CD14-positive monocyte (primary cell): Measurements from ENCODE around the gene PALM. TPM values are rescaled to one million over a fixed set of nuclear protein-coding genes. Genes with fewer than 3 reads are reported as not detected.

Experiments used
- DNase-seq, 3 donors: peaks; one replicate each; pipeline ENCODE4 v3.0.0-alpha.2; 2011 to 2022
- H2AFZ ChIP-seq: 2 replicates; pipeline ENCODE4 v1.6.0; 2012; ENCODE audit warnings: mild to moderate bottlenecking, low read depth, low read length, inconsistent platforms; ENCODE audit not compliant: insufficient read depth, poor library complexity, severe bottlenecking
- H3K27ac ChIP-seq, 2 donors: 1 replicate in 1 of 2; 2 replicates in 1 of 2; pipeline ENCODE4 v1.5.1; 2012 to 2013; ENCODE audit warnings: low read length in 2 of 2, control low read depth in 1 of 2, inconsistent platforms in 1 of 2, low read depth in 1 of 2, mild to moderate bottlenecking in 1 of 2
- H3K27me3 ChIP-seq, 2 donors: one replicate each; pipeline versions ENCODE4 v1.6.0 to v1.6.1; 2011 to 2013; ENCODE audit warnings: low read length in 2 of 2; ENCODE audit not compliant: control insufficient read depth in 2 of 2, insufficient read depth in 2 of 2
- H3K36me3 ChIP-seq, 2 donors: replicated peaks in 1 of 2; 1 replicate in 1 of 2; 2 replicates in 1 of 2; pipeline versions ENCODE4 v1.5.1 to v1.6.1; 2012 to 2013; ENCODE audit warnings: low read length in 2 of 2, control low read depth in 1 of 2, inconsistent platforms in 1 of 2, mild to moderate bottlenecking in 1 of 2; ENCODE audit not compliant: insufficient read depth in 2 of 2, control insufficient read depth in 1 of 2
- H3K4me1 ChIP-seq, 2 donors: 1 replicate in 1 of 2; 2 replicates in 1 of 2; pipeline versions ENCODE4 v1.5.1 to v1.6.1; 2012 to 2013; ENCODE audit warnings: low read length in 2 of 2, control low read depth in 1 of 2, inconsistent platforms in 1 of 2, mild to moderate bottlenecking in 1 of 2, moderate library complexity in 1 of 2; ENCODE audit not compliant: insufficient read depth in 2 of 2, control insufficient read depth in 1 of 2
- H3K4me2 ChIP-seq: replicated peaks from 2 replicates; pipeline ENCODE3; 2012; ENCODE audit warnings: low read length, moderate library complexity, mild to moderate bottlenecking; ENCODE audit not compliant: poor library complexity, severe bottlenecking; ENCODE audit errors: extremely low read depth
- H3K4me3 ChIP-seq, 3 experiments: fragments of 200-600 bp in 1 of 3; sonication (generic) in 1 of 3; replicated peaks in 1 of 3; 1 replicate in 2 of 3; 2 replicates in 1 of 3; pipeline ENCODE4 v1.5.1; 2011 to 2013; ENCODE audit warnings: low read length in 3 of 3, mild to moderate bottlenecking in 3 of 3, control low read depth in 2 of 3, low read depth in 2 of 3, inconsistent platforms in 1 of 3, moderate library complexity in 1 of 3
- H3K79me2 ChIP-seq: 2 replicates; pipeline ENCODE4 v1.6.0; 2012; ENCODE audit warnings: mild to moderate bottlenecking, control low read depth, inconsistent platforms, low read length, moderate library complexity; ENCODE audit not compliant: insufficient read depth
- H3K9ac ChIP-seq: 2 replicates; pipeline ENCODE4 v1.6.0; 2017; ENCODE audit warnings: low read length, mild to moderate bottlenecking; ENCODE audit not compliant: insufficient read depth, poor library complexity, severe bottlenecking
- H3K9me3 ChIP-seq, 2 donors: replicated peaks in 1 of 2; 1 replicate in 1 of 2; 2 replicates in 1 of 2; pipeline versions ENCODE4 v1.5.1 to v1.6.1; 2012 to 2013; ENCODE audit warnings: low read length in 2 of 2, control low read depth in 1 of 2; ENCODE audit not compliant: control insufficient read depth in 1 of 2, insufficient read depth in 1 of 2
- H4K20me1 ChIP-seq: 2 replicates; pipeline ENCODE4 v1.6.0; 2012; ENCODE audit warnings: mild to moderate bottlenecking, low read length, control low read depth, moderate library complexity; ENCODE audit not compliant: insufficient read depth
- H3K27ac Mint-ChIP-seq, 7 donors: one replicate each; pipeline ENCODE4 v1.8.0; 2020; ENCODE audit warnings: mild to moderate bottlenecking in 7 of 7, mixed read lengths in 7 of 7, moderate library complexity in 6 of 7, inconsistent platforms in 2 of 7
- H3K27me3 Mint-ChIP-seq, 3 donors: one replicate each; pipeline ENCODE4 v1.8.0; 2021 to 2022; ENCODE audit warnings: low read depth in 3 of 3, mild to moderate bottlenecking in 3 of 3, mixed read lengths in 3 of 3, moderate library complexity in 3 of 3, inconsistent platforms in 1 of 3
- H3K36me3 Mint-ChIP-seq, 2 donors: one replicate each; pipeline ENCODE4 v1.8.0; 2020; ENCODE audit warnings: mixed read lengths in 2 of 2, inconsistent platforms in 1 of 2, mild to moderate bottlenecking in 1 of 2
- H3K4me1 Mint-ChIP-seq: one replicate; pipeline ENCODE4 v1.8.0; 2020; ENCODE audit warnings: mild to moderate bottlenecking, mixed read lengths
- H3K4me3 Mint-ChIP-seq, 2 donors: one replicate each; pipeline ENCODE4 v1.8.0; 2020; ENCODE audit warnings: mild to moderate bottlenecking in 2 of 2, mixed read lengths in 2 of 2, moderate library complexity in 1 of 2
- H3K9me3 Mint-ChIP-seq, 7 donors: one replicate each; pipeline ENCODE4 v1.8.0; 2020 to 2022; ENCODE audit warnings: mixed read lengths in 7 of 7, mild to moderate bottlenecking in 6 of 7, moderate library complexity in 6 of 7, inconsistent platforms in 2 of 7
- WGBS: methylation state at CpG from one replicate; pipeline ENCODE4 v1.1.5; 2013; ENCODE audit warnings: missing lambda C conversion rate; ENCODE audit not compliant: insufficient coverage; 5-methylcytosine and 5-hydroxymethylcytosine counted together
- intact Hi-C, 2 donors: fragments of 100-400 bp; cut with micrococcal nuclease; formaldehyde crosslinking; loops; one replicate each; pipeline versions ENCODE4 v1.15.0 to v1.15.1; 2023
- polyA plus RNA-seq, 3 donors: library from polyadenylated mRNA; depleted of rRNA in 1 of 3; unstranded in 2 of 3; stranded (reverse) in 1 of 3; fragments of 300-500 nt in 2 of 3; fragments of >200 nt in 1 of 3; fragmentation: Illumina TruSeq in 2 of 3; gene quantifications; 1 replicate in 2 of 3; 2 replicates in 1 of 3; pipeline ENCODE4 v1.2.3, GENCODE V29; 2012 to 2021
- TF ChIP-seq, protein P1 (sequence below): fragments of 200-600 bp; IDR thresholded peaks from one replicate; pipeline ENCODE4 v1.8.0; 2022; ENCODE audit warnings: antibody characterized with exemption, mild to moderate bottlenecking

PALM gene
- polyA plus RNA-seq, 3 donors: 0.23 TPM; not detected in 2

DNA sequence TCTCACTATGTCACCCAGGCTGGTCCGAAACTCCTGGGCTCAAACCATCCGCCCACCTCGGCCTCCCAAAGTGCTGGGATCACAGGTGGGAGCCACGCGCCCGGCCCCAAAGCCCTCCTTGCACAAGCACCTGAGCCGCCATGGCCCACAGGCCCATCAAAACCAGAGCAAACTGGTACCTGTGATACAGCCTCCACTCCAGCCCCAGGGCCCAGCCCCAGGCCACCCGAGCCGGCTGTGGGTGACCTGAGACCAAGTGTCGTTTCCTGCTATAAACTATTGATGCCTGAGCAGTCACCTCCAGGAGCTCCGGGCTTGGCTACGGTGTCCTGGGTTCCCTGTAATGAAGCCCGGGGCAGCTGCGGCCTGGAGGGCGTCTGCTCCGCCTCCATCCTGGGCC, 78.8 kb downstream of the PALM start:
- Mint-ChIP-seq H3K36me3 (peaks cover 0 to 2% of the 10 kb centered on the region in 2 donors), H3K4me1 (peaks cover 14% of the 10 kb centered on the region), H3K4me3 (no peak overlapping the region), H3K9me3 (peaks cover 0 to 3% (median 0%) of the 10 kb centered on the region in 7 donors), H3K27ac (no peak overlapping the region), H3K27me3 (peaks cover 8 to 11% (median 10%) of the 10 kb centered on the region in 3 donors)
- Histone ChIP-seq H2AFZ (no peak overlapping the region), H3K4me1 (peaks cover 14 to 15% of the 10 kb centered on the region in 2 donors), H3K27me3 (no peaks in the 10 kb centered on the region), H3K27ac (no peak overlapping the region), H4K20me1 (no peaks in the 10 kb centered on the region), H3K4me2 (no peak overlapping the region), H3K9ac (no peak overlapping the region), H3K79me2 (no peaks in the 10 kb centered on the region), H3K4me3 (no peak overlapping the region), H3K36me3 (no peaks in the 10 kb centered on the region), H3K9me3 (no peaks in the 10 kb centered on the region)
- intact Hi-C loops: no loop called here
- DNase-seq: no peak
- TF ChIP-seq, protein P1, sequence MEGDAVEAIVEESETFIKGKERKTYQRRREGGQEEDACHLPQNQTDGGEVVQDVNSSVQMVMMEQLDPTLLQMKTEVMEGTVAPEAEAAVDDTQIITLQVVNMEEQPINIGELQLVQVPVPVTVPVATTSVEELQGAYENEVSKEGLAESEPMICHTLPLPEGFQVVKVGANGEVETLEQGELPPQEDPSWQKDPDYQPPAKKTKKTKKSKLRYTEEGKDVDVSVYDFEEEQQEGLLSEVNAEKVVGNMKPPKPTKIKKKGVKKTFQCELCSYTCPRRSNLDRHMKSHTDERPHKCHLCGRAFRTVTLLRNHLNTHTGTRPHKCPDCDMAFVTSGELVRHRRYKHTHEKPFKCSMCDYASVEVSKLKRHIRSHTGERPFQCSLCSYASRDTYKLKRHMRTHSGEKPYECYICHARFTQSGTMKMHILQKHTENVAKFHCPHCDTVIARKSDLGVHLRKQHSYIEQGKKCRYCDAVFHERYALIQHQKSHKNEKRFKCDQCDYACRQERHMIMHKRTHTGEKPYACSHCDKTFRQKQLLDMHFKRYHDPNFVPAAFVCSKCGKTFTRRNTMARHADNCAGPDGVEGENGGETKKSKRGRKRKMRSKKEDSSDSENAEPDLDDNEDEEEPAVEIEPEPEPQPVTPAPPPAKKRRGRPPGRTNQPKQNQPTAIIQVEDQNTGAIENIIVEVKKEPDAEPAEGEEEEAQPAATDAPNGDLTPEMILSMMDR: no peak
- 95% methylated on average over 13 of the region's 16 CpGs for WGBS

DNA sequence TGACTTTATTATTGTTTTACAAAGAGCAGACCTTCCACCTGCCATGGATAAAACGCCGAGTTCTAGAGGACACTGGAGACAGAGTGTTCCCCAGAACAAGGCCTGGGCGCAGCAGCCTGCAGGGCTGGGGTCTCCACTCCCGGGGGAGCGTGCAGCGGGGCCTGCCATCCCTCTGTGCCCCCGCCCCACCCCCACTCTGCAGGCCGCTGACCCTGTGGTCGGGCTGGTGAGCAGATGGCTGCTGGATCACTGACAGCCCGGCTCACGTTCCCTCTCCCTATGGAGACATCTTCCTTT, 79.9 kb downstream of the PALM start:
- peaks cover 0 to 3% (median 0%) of the 10 kb centered on the region in 7 donors for H3K9me3 Mint-ChIP-seq
- Histone ChIP-seq H3K9me3 (no peaks in the 10 kb centered on the region), H3K9ac (peak overlapping the region; percentile 43), H4K20me1 (no peaks in the 10 kb centered on the region), H2AFZ (peak overlapping the region; percentile 75), H3K4me2 (peak overlapping the region; percentile 41), H3K79me2 (no peaks in the 10 kb centered on the region), H3K27ac (no peak overlapping the region), H3K36me3 (no peaks in the 10 kb centered on the region), H3K27me3 (no peaks in the 10 kb centered on the region), H3K4me3 (no peak overlapping the region), H3K4me1 (peaks cover 14 to 15% of the 10 kb centered on the region in 2 donors)
- H3K4me3 Mint-ChIP-seq: no peak overlapping the region
- intact Hi-C loops: no loop called here
- H3K36me3 Mint-ChIP-seq: peaks cover 0 to 2% of the 10 kb centered on the region in 2 donors
- H3K27ac Mint-ChIP-seq: peak overlapping the region in 1 of 7 donors; percentile 85
- TF ChIP-seq, protein P1: no peak
- H3K4me1 Mint-ChIP-seq: peaks cover 12% of the 10 kb centered on the region
- WGBS: 90% methylated on average over 8 of the region's 11 CpGs
- peaks cover 6 to 8% (median 8%) of the 10 kb centered on the region in 3 donors for H3K27me3 Mint-ChIP-seq
- DNase-seq: no peak
